ENCODE measurements around the gene NFAT5.

The NFAT5 gene

GRCh38 chr16:69691980-69692911 is 126.5 kb downstream of the NFAT5 start:
- peak; percentile 25 for DNase-seq
- H3K27ac ChIP-seq, result no peak overlapping the region
- no peaks in the 10 kb centered on the region for H3K27me3 ChIP-seq (replicated peaks)
- in situ Hi-C loops (cut with HindIII; ENCODE audit: low pct_ligation_motif_present, low sequenced_read_pairs), result no loop called here
- H3K36me3 ChIP-seq (replicated peaks), result peaks cover 51% of the 10 kb centered on the region
- H3K4me3 ChIP-seq (ENCODE audit: low read depth, low read length), result no peak overlapping the region
- no peak for TF ChIP-seq CTCF (IDR thresholded peaks at IDR 0.05; ENCODE audit: low read depth, low read length, missing control alignments)

GRCh38 chr16:69693916-69694315 is 128.2 kb downstream of the NFAT5 start:
- in situ Hi-C loops (cut with HindIII; ENCODE audit: low pct_ligation_motif_present, low sequenced_read_pairs), result no loop called here
- no peak for DNase-seq
- no peak overlapping the region for H3K27ac ChIP-seq
- peaks cover 55% of the 10 kb centered on the region for H3K36me3 ChIP-seq (replicated peaks)
- no peaks in the 10 kb centered on the region for H3K27me3 ChIP-seq (replicated peaks)
- no peak overlapping the region for H3K4me3 ChIP-seq (ENCODE audit: low read depth, low read length)
- TF ChIP-seq CTCF (IDR thresholded peaks at IDR 0.05; ENCODE audit: low read depth, low read length, missing control alignments), result no peak

- Histone ChIP-seq H3K27me3 (replicated peaks) (no peaks in the 10 kb centered on the region), H3K4me3 (ENCODE audit: low read depth, low read length) (no peak overlapping the region), H3K27ac (no peak overlapping the region), H3K36me3 (replicated peaks) (peaks cover 30% of the 10 kb centered on the region)
- no peak for TF ChIP-seq CTCF (IDR thresholded peaks at IDR 0.05; ENCODE audit: low read depth, low read length, missing control alignments)
- DNase-seq, result no peak
- in situ Hi-C loops (cut with HindIII; ENCODE audit: low pct_ligation_motif_present, low sequenced_read_pairs), result no loop called here
These were observed 132.6 kb downstream of the NFAT5 start for GRCh38 chr16:69698404-69698803.

- in situ Hi-C loops (cut with HindIII; ENCODE audit: low pct_ligation_motif_present, low sequenced_read_pairs), result no loop called here
- Histone ChIP-seq H3K27ac (no peak overlapping the region), H3K27me3 (replicated peaks) (no peaks in the 10 kb centered on the region), H3K36me3 (replicated peaks) (peaks cover 18% of the 10 kb centered on the region), H3K4me3 (ENCODE audit: low read depth, low read length) (no peak overlapping the region)
- no peak for DNase-seq
- TF ChIP-seq CTCF (IDR thresholded peaks at IDR 0.05; ENCODE audit: low read depth, low read length, missing control alignments), result no peak
These were observed 134.1 kb downstream of the NFAT5 start for GRCh38 chr16:69699915-69700314.

GRCh38 chr16:69701452-69701851 is 135.7 kb downstream of the NFAT5 start:
- H3K36me3 ChIP-seq (replicated peaks), result peaks cover 7% of the 10 kb centered on the region
- no peak overlapping the region for H3K27ac ChIP-seq
- in situ Hi-C loops (cut with HindIII; ENCODE audit: low pct_ligation_motif_present, low sequenced_read_pairs), result no loop called here
- H3K4me3 ChIP-seq (ENCODE audit: low read depth, low read length), result no peak overlapping the region
- TF ChIP-seq CTCF (IDR thresholded peaks at IDR 0.05; ENCODE audit: low read depth, low read length, missing control alignments), result no peak
- DNase-seq, result no peak
- no peaks in the 10 kb centered on the region for H3K27me3 ChIP-seq (replicated peaks)
